ENCODE results near the gene TRANK1.
"Not testable (repeated sequence)": the region's sequence is repeated elsewhere in the genome, so short reads cannot be mapped to it uniquely, and the experiment has no call there.

Gene TRANK1

DNA sequence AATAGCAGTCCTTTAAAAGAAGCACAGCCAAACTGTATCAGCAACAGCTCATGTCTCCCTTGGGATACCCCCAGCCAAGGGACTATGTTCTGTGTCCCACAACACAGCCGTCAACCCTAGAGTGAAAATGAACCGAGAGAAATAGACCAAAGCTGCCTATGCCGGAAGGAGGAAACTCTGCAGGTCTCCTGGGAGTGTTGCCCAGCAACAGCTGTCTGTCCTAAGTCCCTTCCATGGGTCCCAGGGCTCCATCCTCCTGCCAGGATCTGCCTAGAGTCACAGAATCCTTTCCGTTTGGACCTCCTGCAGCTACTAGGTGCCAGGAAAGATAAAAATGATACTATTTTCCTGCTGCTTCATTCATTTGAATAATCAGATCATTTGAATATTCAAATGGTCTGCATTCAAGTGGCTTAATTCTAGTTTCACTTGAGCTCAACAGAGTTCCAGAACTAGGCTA is 53.1 kb downstream of the TRANK1 start:
- TF ChIP-seq, protein P1, sequence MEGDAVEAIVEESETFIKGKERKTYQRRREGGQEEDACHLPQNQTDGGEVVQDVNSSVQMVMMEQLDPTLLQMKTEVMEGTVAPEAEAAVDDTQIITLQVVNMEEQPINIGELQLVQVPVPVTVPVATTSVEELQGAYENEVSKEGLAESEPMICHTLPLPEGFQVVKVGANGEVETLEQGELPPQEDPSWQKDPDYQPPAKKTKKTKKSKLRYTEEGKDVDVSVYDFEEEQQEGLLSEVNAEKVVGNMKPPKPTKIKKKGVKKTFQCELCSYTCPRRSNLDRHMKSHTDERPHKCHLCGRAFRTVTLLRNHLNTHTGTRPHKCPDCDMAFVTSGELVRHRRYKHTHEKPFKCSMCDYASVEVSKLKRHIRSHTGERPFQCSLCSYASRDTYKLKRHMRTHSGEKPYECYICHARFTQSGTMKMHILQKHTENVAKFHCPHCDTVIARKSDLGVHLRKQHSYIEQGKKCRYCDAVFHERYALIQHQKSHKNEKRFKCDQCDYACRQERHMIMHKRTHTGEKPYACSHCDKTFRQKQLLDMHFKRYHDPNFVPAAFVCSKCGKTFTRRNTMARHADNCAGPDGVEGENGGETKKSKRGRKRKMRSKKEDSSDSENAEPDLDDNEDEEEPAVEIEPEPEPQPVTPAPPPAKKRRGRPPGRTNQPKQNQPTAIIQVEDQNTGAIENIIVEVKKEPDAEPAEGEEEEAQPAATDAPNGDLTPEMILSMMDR (IDR thresholded peaks at IDR 0.05; ENCODE audit: insufficient read depth, low read depth, low read length, missing control alignments), result no peak
- H3K4me3 ChIP-seq (ENCODE audit: low read depth, low read length), result no peak overlapping the region
- DNase-seq (ENCODE audit: low read depth), result peak; percentile 77

DNA sequence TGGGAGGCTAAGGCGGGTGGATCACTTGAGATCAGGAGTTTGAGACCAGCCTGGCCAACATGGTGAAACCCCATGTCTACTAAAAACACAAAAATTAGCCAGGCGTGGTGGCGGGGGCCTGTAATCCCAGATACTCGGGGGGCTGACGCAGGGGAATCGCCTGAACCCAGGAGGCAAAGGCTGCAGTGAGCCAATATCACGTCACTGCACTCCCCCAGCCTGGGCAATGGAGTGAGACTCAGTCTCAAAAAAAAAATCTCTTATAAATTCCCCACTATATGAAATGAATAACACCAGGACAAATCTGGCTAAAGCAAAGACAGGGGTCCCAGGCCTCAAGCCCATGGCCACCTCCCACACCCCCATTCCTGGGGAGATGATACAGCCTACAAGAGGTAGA is 53.8 kb downstream of the TRANK1 start:
- H3K4me3 ChIP-seq (ENCODE audit: low read depth, low read length); DNase-seq (ENCODE audit: low read depth): not testable (repeated sequence)

- DNase-seq (ENCODE audit: low read depth), result no peak
- no peak overlapping the region for H3K4me3 ChIP-seq (ENCODE audit: low read depth, low read length)
- TF ChIP-seq, protein P1 (IDR thresholded peaks at IDR 0.05; ENCODE audit: insufficient read depth, low read depth, low read length, missing control alignments), result no peak
These were observed 54.6 kb downstream of the TRANK1 start for GRCh38 chr3:36890261-36890660.

- no peak for DNase-seq (ENCODE audit: low read depth)
- no peak overlapping the region for H3K4me3 ChIP-seq (ENCODE audit: low read depth, low read length)
- TF ChIP-seq, protein P1 (IDR thresholded peaks at IDR 0.05; ENCODE audit: insufficient read depth, low read depth, low read length, missing control alignments), result no peak
These were observed 63.1 kb downstream of the TRANK1 start for GRCh38 chr3:36881735-36882134.

- not testable (repeated sequence) for H3K4me3 ChIP-seq (ENCODE audit: low read depth, low read length); DNase-seq (ENCODE audit: low read depth)
These were observed 65.0 kb downstream of the TRANK1 start for GRCh38 chr3:36879842-36880241.

DNA sequence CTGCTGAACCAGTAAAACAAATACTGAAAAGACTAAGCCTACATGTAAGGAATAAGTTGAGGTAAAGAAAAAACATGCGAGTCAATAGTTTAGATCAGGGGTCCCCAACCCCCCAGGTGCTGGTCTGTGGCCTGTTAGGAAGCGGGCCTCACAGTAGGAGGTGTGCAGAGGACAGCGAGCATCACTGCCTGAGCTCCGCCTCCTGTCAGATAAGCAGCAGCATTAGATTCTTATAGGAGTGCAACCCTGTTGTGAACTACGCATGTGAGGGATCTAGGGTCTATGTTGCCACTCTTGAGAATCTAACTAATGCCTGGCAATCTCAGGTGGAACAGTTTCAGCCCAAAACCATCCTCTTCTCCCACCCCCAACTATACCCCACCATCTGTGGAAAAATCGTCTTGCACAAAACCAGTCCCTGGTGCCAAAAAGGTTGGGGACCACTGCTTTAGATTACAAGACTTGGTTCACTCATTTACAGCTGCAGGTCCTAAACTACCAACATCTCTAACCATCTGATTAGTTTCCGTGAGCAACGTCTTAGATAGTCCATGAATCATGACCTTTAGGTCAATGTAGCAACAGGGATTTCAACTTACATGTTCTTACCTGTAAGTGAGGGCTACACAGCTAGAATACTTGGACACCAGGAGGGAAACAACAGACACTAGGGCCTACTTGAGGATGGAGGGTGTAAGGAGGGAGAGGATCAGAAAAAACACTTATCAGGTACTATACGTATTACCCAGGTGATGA is 66.7 kb downstream of the TRANK1 start:
- H3K4me3 ChIP-seq (ENCODE audit: low read depth, low read length), result no peak overlapping the region
- DNase-seq (ENCODE audit: low read depth), result no peak
- TF ChIP-seq, protein P1 (IDR thresholded peaks at IDR 0.05; ENCODE audit: insufficient read depth, low read depth, low read length, missing control alignments), result no peak

- peak overlapping the region; percentile 10; the same call in 1 of the 2 replicates for H3K4me3 ChIP-seq (ENCODE audit: low read depth, low read length)
- TF ChIP-seq, protein P1 (IDR thresholded peaks at IDR 0.05; ENCODE audit: insufficient read depth, low read depth, low read length, missing control alignments), result no peak
- DNase-seq (ENCODE audit: low read depth), result peak; percentile 90
These were observed 68.5 kb downstream of the TRANK1 start for GRCh38 chr3:36876181-36876936.
